Measurements from ENCODE around the gene FEN1. TPM values are rescaled to one million over a fixed set of nuclear protein-coding genes. Genes with fewer than 3 reads are reported as not detected.

FEN1 gene
- total and polyA plus RNA-seq, 4 donors = 4.5 to 46.5 (median 9.5) TPM

DNA sequence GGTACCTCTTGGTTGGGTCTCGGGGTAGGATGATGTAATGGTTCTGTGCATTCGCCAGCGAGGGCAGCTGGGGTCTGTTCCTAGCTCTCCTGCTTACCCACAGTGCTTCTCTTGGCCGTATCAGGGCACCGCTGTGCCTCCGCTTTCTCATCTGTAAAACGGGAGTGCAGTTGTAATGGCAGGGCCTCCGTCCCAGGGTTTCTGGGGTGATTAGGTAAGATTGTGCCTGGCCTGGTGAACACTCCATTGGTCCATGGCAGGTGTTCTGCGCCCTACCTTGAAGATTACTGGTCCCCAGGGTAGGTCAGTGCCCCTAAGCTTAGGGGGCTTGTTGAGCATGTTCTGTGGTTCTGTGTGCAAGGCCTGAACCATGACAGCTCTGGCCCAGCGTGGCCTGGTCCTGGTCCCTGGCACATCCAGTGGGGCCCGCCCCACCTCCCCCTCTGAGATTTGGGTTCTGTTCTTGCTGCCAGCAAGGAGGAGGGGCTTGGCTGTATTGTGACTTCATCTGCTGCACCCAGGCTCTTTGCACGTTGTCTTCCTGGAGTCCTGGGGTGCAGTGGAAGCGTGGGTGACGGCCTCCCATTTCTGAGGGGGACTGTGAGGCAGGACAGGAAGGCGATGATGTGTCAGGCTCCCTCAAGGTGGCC lies 35.4 kb upstream of the FEN1 start:
- H3K9ac ChIP-seq (ENCODE audit: low read depth in 1 of 2, low read length in 2 of 2) = peak overlapping the region; percentile 51 to 62

More for the DNA sequence above, 35.4 kb upstream of the FEN1 start:
- peak overlapping the region; percentile 87 to 97 for H3K27ac ChIP-seq (ENCODE audit: low read depth in 1 of 2, low read length in 2 of 2)
- TF ChIP-seq, protein P1, sequence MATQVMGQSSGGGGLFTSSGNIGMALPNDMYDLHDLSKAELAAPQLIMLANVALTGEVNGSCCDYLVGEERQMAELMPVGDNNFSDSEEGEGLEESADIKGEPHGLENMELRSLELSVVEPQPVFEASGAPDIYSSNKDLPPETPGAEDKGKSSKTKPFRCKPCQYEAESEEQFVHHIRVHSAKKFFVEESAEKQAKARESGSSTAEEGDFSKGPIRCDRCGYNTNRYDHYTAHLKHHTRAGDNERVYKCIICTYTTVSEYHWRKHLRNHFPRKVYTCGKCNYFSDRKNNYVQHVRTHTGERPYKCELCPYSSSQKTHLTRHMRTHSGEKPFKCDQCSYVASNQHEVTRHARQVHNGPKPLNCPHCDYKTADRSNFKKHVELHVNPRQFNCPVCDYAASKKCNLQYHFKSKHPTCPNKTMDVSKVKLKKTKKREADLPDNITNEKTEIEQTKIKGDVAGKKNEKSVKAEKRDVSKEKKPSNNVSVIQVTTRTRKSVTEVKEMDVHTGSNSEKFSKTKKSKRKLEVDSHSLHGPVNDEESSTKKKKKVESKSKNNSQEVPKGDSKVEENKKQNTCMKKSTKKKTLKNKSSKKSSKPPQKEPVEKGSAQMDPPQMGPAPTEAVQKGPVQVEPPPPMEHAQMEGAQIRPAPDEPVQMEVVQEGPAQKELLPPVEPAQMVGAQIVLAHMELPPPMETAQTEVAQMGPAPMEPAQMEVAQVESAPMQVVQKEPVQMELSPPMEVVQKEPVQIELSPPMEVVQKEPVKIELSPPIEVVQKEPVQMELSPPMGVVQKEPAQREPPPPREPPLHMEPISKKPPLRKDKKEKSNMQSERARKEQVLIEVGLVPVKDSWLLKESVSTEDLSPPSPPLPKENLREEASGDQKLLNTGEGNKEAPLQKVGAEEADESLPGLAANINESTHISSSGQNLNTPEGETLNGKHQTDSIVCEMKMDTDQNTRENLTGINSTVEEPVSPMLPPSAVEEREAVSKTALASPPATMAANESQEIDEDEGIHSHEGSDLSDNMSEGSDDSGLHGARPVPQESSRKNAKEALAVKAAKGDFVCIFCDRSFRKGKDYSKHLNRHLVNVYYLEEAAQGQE (IDR thresholded peaks at IDR 0.05) = no peak
- TF ChIP-seq EGR1 (IDR thresholded peaks at IDR 0.05; ENCODE audit: low read depth in 2 of 2) (no peak), TAF1 (conservative IDR thresholded peaks at IDR 0.05) (no peak), HNF4A (conservative IDR thresholded peaks at IDR 0.05) (no peak), YY1 (IDR thresholded peaks at IDR 0.05) (no peak), FOXA1 (IDR thresholded peaks at IDR 0.05) (no peak), SP1 (IDR thresholded peaks at IDR 0.05) (no peak), HNF4G (IDR thresholded peaks at IDR 0.05) (no peak), NR2F2 (IDR thresholded peaks at IDR 0.05) (no peak), GABPA (IDR thresholded peaks at IDR 0.05 in 1 of 2, conservative IDR thresholded peaks at IDR 0.05 in 1 of 2) (no peak), RXRA (IDR thresholded peaks at IDR 0.05) (no peak), JUND (IDR thresholded peaks at IDR 0.05) (no peak), FOXA2 (IDR thresholded peaks at IDR 0.05) (no peak), RAD21 (IDR thresholded peaks at IDR 0.05) (no peak)
- TF ChIP-seq, protein P2, sequence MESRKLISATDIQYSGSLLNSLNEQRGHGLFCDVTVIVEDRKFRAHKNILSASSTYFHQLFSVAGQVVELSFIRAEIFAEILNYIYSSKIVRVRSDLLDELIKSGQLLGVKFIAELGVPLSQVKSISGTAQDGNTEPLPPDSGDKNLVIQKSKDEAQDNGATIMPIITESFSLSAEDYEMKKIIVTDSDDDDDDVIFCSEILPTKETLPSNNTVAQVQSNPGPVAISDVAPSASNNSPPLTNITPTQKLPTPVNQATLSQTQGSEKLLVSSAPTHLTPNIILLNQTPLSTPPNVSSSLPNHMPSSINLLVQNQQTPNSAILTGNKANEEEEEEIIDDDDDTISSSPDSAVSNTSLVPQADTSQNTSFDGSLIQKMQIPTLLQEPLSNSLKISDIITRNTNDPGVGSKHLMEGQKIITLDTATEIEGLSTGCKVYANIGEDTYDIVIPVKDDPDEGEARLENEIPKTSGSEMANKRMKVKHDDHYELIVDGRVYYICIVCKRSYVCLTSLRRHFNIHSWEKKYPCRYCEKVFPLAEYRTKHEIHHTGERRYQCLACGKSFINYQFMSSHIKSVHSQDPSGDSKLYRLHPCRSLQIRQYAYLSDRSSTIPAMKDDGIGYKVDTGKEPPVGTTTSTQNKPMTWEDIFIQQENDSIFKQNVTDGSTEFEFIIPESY (IDR thresholded peaks at IDR 0.05) = no peak
- TF ChIP-seq, protein P3, sequence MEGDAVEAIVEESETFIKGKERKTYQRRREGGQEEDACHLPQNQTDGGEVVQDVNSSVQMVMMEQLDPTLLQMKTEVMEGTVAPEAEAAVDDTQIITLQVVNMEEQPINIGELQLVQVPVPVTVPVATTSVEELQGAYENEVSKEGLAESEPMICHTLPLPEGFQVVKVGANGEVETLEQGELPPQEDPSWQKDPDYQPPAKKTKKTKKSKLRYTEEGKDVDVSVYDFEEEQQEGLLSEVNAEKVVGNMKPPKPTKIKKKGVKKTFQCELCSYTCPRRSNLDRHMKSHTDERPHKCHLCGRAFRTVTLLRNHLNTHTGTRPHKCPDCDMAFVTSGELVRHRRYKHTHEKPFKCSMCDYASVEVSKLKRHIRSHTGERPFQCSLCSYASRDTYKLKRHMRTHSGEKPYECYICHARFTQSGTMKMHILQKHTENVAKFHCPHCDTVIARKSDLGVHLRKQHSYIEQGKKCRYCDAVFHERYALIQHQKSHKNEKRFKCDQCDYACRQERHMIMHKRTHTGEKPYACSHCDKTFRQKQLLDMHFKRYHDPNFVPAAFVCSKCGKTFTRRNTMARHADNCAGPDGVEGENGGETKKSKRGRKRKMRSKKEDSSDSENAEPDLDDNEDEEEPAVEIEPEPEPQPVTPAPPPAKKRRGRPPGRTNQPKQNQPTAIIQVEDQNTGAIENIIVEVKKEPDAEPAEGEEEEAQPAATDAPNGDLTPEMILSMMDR (IDR thresholded peaks at IDR 0.05; ENCODE audit: low read depth, low read length, missing input control) = no peak
- TF ChIP-seq, protein P4, sequence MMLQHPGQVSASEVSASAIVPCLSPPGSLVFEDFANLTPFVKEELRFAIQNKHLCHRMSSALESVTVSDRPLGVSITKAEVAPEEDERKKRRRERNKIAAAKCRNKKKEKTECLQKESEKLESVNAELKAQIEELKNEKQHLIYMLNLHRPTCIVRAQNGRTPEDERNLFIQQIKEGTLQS (IDR thresholded peaks at IDR 0.05) = no peak
- TF ChIP-seq, protein P5, sequence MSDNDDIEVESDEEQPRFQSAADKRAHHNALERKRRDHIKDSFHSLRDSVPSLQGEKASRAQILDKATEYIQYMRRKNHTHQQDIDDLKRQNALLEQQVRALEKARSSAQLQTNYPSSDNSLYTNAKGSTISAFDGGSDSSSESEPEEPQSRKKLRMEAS (IDR thresholded peaks at IDR 0.05) = no peak
- no peaks in the 10 kb centered on the region for H3K36me3 ChIP-seq (ENCODE audit: control insufficient read depth in 4 of 4, insufficient read depth in 3 of 4, low read depth in 1 of 4, low read length in 3 of 4)
- H3K4me3 ChIP-seq (ENCODE audit: low read depth in 1 of 3, low read length in 3 of 3) = peak overlapping the region in 2 of 3 donors; percentile 31 to 47
- no peak for DNase-seq (ENCODE audit: low spot score)
- H3K27me3 ChIP-seq (ENCODE audit: control insufficient read depth in 4 of 4, insufficient read depth in 4 of 4, low read length in 3 of 4) = no peaks in the 10 kb centered on the region
- H3K4me1 ChIP-seq (ENCODE audit: control insufficient read depth in 4 of 4, insufficient read depth in 4 of 4, low read length in 3 of 4) = peaks cover 9 to 40% (median 22%) of the 10 kb centered on the region in 4 donors
- 43% methylated on average over 15 of the region's 15 CpGs for WGBS
- H3K9me3 ChIP-seq (ENCODE audit: control insufficient read depth in 4 of 4, low read length in 3 of 4) = no peaks in the 10 kb centered on the region

All from liver (tissue), 9 donors.